GM12801 (cell line): Measurements from ENCODE around the gene SECISBP2.

Source experiments
- TF ChIP-seq, protein P1 (sequence below): IDR thresholded peaks from one replicate; pipeline ENCODE4 v1.5.1; 2011; ENCODE audit warnings: control low read depth; ENCODE audit not compliant: insufficient read length; ENCODE audit errors: extremely low read depth

SECISBP2 gene

DNA sequence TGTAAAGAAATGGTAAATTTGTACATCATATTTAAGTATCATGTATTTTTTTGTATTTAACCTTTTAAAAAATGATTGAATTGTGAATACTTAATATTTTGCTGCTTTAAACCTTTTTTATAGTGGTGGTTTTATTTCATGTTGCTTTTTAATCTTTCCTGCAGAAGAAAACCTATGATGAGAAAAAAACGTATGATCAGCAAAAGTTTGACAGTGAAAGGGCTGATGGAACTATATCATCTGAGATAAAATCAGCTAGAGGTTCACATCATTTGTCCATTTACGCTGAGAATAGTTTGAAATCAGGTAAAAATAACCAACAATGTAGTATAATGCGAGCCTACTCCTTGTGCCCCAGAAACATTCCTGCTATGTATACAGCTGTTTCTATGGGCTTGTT is 7.4 kb downstream of the SECISBP2 start:
- TF ChIP-seq, protein P1, sequence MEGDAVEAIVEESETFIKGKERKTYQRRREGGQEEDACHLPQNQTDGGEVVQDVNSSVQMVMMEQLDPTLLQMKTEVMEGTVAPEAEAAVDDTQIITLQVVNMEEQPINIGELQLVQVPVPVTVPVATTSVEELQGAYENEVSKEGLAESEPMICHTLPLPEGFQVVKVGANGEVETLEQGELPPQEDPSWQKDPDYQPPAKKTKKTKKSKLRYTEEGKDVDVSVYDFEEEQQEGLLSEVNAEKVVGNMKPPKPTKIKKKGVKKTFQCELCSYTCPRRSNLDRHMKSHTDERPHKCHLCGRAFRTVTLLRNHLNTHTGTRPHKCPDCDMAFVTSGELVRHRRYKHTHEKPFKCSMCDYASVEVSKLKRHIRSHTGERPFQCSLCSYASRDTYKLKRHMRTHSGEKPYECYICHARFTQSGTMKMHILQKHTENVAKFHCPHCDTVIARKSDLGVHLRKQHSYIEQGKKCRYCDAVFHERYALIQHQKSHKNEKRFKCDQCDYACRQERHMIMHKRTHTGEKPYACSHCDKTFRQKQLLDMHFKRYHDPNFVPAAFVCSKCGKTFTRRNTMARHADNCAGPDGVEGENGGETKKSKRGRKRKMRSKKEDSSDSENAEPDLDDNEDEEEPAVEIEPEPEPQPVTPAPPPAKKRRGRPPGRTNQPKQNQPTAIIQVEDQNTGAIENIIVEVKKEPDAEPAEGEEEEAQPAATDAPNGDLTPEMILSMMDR, result no peak

DNA sequence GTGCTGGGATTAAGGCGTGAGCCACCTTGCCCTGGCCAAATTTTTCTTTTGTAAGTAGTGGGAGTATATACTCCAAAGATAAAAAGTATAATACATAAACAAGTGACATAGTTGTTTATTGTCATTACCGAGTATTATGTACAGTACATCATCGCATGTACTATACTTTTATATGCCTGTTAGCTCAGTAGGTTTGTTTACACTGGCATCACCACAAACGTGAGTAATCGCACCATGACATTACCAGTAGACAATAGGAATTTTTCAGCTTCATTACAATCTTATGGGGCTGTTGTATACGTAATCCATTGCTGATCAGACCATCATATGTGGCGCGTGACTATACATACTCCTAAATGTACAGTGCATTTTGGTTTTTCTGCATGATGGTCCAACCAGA is 9.8 kb downstream of the SECISBP2 start:
- TF ChIP-seq, protein P1, result no peak

DNA sequence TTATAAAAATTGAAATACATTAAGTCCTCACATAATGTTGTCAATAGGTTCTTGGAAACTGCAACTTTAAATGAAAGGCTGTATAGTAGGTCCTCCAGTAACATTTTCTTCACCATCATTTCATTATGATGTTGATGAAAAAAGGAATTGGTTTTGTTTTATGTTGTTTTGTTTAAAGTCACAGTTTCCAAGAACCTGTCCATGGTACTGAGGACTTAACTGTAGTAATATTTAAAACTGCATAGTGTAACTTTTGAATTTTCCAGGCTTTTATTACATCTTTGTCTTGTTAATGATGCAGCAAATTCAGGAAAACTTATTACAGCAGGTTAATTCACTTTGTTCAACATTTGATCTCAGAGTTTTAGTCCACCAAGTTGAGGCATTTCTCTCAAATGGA is 11.6 kb downstream of the SECISBP2 start:
- TF ChIP-seq, protein P1, result no peak

DNA sequence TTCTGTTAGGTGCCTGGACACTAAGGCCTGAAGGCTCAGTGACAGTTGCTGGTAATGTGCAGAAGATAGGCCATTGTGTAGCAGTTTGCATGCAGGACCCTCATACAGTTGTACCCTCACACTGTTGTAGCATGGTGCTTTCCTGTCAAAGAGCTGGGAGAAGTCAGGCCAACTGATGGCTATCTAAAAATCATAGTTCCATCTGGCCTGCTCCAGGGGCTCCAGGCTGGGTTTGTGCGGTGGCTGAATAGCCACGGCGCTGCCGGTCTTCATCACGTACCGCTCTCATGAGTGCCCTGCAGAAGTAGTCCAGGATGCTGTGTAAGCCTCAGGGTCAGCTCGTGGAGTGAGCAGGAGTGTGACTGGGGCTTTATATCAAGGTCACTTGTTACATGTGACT is 12.2 kb downstream of the SECISBP2 start:
- TF ChIP-seq, protein P1, result no peak

DNA sequence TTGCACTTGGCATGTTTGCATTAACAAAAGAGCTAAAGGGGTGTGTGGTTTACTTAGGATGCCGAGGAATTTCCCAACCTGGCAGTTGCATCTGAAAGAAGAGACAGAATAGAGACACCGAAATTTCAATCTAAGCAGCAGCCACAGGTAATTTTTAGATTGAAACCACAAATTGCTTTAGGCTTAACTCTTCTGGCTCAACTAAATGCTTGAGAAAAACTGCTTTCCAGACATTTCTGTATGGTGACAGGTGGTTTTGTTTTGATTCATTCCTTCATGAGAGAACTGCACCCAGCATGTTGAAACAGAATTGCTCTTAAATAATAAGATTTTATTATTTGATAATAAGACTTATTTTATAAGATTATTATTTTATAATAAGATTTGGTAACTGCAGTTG is 21.5 kb downstream of the SECISBP2 start:
- TF ChIP-seq, protein P1, result no peak

DNA sequence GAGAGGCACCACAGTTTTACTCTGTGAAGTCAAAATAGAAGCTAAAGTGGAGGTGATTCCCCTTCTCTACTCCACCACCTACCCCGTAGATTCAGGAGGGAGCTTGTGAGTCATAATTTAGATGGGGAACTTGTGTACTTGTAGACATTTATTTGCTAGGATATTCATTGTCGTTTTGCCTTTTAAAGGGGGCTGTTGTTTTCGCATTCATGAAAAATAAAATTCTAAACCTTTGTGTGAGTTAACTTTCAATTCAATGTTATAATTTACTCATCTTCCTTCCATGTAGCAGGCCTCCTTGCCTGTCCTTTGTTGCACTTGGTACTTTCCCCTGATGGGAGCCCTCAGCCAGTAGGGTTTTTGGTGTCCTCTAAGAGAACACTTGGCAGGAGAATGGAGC is 22.0 kb downstream of the SECISBP2 start:
- TF ChIP-seq, protein P1, result no peak

DNA sequence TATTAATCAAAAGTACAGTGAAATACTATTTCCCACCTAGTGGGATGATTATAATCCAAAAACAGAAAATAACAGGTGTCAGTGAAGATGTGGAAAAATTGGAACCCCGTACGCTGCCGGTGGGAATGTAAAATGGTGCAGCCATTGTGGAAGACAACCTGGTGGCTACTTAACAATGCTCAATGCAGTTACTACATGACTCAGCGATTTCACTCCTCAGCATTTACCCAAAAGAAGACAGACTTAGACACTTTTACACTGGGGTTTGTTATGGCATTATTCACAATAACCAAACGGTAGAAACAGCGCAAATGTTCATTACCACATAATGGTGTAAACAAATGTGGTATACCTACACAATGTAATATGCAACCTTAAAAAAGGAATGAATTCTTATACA is 23.9 kb downstream of the SECISBP2 start:
- TF ChIP-seq, protein P1, result no peak

DNA sequence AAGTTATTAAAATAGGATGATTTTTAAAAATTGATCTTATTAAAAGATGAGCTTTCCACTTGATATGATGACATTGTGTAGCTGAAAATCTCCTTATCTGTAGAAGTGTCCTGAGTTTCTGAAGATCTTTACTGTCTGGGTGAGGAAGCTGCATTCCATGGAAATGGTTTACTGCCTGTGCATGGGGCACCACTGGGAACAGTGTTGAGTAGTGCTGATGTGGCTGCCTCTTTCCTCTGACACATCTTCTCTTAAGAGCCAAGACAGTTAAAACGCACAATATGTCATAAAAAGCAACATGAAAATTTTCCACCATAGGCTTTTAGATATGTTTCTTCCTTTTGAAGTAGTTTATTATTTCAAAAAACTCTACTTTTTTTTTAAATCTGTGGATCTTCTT is 24.6 kb downstream of the SECISBP2 start:
- TF ChIP-seq, protein P1, result no peak
